ENCODE results near the gene CFAP100.

CFAP100 gene

DNA sequence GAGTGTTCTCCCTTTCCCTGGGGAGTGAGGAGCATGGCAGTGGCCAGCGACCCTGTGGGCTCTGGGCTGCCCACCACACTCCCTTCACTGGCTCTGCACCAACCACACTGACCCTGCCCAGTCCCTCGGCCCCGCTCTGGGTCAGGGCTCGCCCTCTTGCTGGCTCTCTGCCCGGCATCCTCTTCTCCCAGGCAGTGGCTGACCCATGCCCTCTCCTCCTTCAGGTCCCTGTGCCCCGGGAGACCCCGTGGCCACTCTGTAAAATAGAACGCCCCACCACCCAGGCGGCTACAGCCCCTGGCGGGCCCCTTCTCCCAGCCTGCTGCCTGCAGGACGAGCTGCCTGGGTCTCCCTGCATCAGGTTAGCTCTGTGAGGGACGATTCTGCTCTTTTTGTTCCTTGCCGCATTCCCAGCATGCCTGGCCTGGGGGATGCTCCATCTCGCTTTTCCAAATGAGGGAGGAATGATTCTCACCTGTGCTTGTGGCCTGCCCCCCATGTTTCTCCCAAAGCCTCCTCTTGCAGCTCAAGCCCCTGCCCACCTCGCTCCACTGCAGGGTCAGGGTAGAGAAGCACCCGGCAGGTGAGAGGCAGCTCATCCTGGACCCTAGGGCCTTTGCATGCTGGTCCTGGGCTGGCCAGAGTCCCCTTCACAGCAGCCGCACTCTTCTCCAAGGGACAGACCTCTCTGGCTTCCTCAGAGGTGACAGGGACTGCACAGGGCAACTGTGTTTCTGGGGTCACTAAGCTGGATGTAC lies 14.5 kb upstream of the CFAP100 start:
- TF ChIP-seq SUZ12 (IDR thresholded peaks at IDR 0.05; ENCODE audit: extremely low read depth, insufficient read depth, insufficient read length) (no peak), YY1 (IDR thresholded peaks at IDR 0.05; ENCODE audit: insufficient read depth, insufficient read length) (no peak), ZNF274 (IDR thresholded peaks at IDR 0.05; ENCODE audit: low read depth, low read length) (no peak)
- Histone ChIP-seq H3K27me3 (ENCODE audit: insufficient read depth, insufficient read length) (no peaks in the 10 kb centered on the region), H3K4me1 (ENCODE audit: insufficient read depth, insufficient read length) (peaks cover 6% of the 10 kb centered on the region), H3K9me3 (ENCODE audit: insufficient read depth, low read length) (peaks cover 8% of the 10 kb centered on the region; the same call in 1 of the 2 replicates), H3K36me3 (ENCODE audit: insufficient read depth, insufficient read length, low read length) (no peaks in the 10 kb centered on the region), H3K4me3 (ENCODE audit: insufficient read length, low read depth) (no peak overlapping the region), H3K9ac (ENCODE audit: insufficient read length, low read depth) (peak overlapping the region; percentile 3)
- no peak for DNase-seq (ENCODE audit: low read depth, low spot score)

DNA sequence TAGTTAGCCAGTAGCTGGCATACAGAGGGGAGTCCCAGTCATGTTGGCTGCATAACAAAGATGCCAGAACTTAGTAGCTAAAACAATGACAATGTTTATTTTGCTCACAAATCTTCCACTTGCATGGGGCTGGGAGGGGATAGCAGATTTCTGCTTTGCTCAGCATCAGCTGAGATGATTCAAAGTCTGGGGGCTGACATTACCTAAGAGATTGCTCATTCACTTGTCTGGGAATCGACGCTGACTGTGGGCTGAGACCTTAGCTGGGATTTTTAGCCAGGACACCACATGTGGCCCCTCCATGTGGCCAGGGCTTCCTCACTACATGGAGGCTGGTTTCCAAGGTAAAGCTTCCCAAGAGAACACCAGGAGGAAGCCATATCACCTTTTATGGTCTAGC lies 12.7 kb upstream of the CFAP100 start:
- H3K27me3 ChIP-seq (ENCODE audit: insufficient read depth, insufficient read length): no peaks in the 10 kb centered on the region
- no peak for TF ChIP-seq SUZ12 (IDR thresholded peaks at IDR 0.05; ENCODE audit: extremely low read depth, insufficient read depth, insufficient read length)
- TF ChIP-seq ZNF274 (IDR thresholded peaks at IDR 0.05; ENCODE audit: low read depth, low read length): no peak
- no peak for TF ChIP-seq YY1 (IDR thresholded peaks at IDR 0.05; ENCODE audit: insufficient read depth, insufficient read length)
- no peak overlapping the region for H3K4me3 ChIP-seq (ENCODE audit: insufficient read length, low read depth)

DNA sequence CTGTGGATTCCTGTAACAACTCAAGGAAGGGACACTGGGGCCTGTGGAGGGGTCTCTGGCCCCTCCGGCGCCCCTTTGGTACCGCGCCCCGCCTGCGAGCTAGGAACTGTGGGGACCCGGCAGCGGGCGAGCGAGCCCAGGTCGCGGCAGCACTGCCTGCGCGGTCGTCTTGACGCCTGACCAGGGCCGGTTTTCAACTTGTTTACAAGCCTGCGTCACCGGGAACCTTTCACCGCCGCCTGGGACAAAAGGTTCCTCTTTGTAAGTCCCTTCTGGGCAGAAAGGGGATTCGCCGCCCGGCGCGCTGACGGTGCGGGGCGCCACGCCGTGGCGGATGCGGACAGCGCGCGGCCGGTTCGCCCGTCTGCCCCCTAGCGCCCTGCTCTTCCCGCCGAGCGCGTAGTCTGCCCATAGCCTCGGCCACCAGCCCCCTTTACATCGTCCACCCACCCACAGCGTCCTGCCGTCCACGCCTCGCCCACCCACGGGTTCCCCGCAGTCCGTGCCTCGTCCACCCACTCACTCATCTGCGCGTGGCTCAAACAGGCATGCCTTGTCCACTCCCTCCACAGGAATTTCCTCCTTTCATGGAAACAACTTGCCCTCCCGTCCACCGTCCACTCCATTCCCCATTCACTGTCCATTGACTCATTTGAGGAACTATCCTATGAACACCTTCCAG lies 5.5 kb upstream of the CFAP100 start:
- peaks cover 4% of the 10 kb centered on the region for H3K4me1 ChIP-seq (ENCODE audit: insufficient read depth, insufficient read length)
- peak; percentile 92 for DNase-seq (ENCODE audit: low read depth, low spot score)
- TF ChIP-seq ZNF274 (IDR thresholded peaks at IDR 0.05; ENCODE audit: low read depth, low read length) (no peak), SUZ12 (IDR thresholded peaks at IDR 0.05; ENCODE audit: extremely low read depth, insufficient read depth, insufficient read length) (no peak), YY1 (IDR thresholded peaks at IDR 0.05; ENCODE audit: insufficient read depth, insufficient read length) (no peak)
- peak overlapping the region; percentile 39 for H3K9ac ChIP-seq (ENCODE audit: insufficient read length, low read depth)
- no peaks in the 10 kb centered on the region for H3K27me3 ChIP-seq (ENCODE audit: insufficient read depth, insufficient read length)
- no peaks in the 10 kb centered on the region for H3K36me3 ChIP-seq (ENCODE audit: insufficient read depth, insufficient read length, low read length)
- H3K4me3 ChIP-seq (ENCODE audit: insufficient read length, low read depth): no peak overlapping the region
- peaks cover 20% of the 10 kb centered on the region; the same call in 1 of the 2 replicates for H3K9me3 ChIP-seq (ENCODE audit: insufficient read depth, low read length)

More for the DNA sequence above, 12.7 kb upstream of the CFAP100 start:
- DNase-seq (ENCODE audit: low read depth, low spot score): no peak
- Histone ChIP-seq H3K9me3 (ENCODE audit: insufficient read depth, low read length) (peaks cover 8% of the 10 kb centered on the region; the same call in 1 of the 2 replicates), H3K9ac (ENCODE audit: insufficient read length, low read depth) (no peak overlapping the region), H3K36me3 (ENCODE audit: insufficient read depth, insufficient read length, low read length) (no peaks in the 10 kb centered on the region), H3K4me1 (ENCODE audit: insufficient read depth, insufficient read length) (peaks cover 6% of the 10 kb centered on the region)

DNA sequence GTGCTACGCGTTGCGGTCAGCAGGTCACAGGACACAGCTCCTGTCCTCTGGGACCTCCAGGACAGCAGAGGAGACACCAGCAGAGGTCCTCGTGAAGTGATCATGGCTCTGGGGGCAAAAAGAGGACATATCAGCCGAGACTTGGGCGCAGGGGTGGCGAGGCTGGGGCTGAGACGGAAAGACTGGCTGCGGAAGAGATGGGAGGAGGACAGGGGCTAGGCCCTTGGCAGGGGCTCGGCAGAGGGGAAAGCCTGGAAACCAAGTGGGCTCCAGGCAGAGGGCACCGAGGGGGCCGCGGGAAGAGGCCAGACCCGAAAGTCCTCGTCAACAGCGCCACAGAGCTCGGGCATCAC lies 4.9 kb upstream of the CFAP100 start:
- no peaks in the 10 kb centered on the region for H3K27me3 ChIP-seq (ENCODE audit: insufficient read depth, insufficient read length)
- peaks cover 20% of the 10 kb centered on the region; the same call in 1 of the 2 replicates for H3K9me3 ChIP-seq (ENCODE audit: insufficient read depth, low read length)
- H3K9ac ChIP-seq (ENCODE audit: insufficient read length, low read depth): peak overlapping the region; percentile 23
- TF ChIP-seq YY1 (IDR thresholded peaks at IDR 0.05; ENCODE audit: insufficient read depth, insufficient read length) (no peak), ZNF274 (IDR thresholded peaks at IDR 0.05; ENCODE audit: low read depth, low read length) (no peak), SUZ12 (IDR thresholded peaks at IDR 0.05; ENCODE audit: extremely low read depth, insufficient read depth, insufficient read length) (no peak)
- no peaks in the 10 kb centered on the region for H3K36me3 ChIP-seq (ENCODE audit: insufficient read depth, insufficient read length, low read length)
- DNase-seq (ENCODE audit: low read depth, low spot score): no peak
- no peak overlapping the region for H3K4me3 ChIP-seq (ENCODE audit: insufficient read length, low read depth)
- H3K4me1 ChIP-seq (ENCODE audit: insufficient read depth, insufficient read length): peaks cover 4% of the 10 kb centered on the region

DNA sequence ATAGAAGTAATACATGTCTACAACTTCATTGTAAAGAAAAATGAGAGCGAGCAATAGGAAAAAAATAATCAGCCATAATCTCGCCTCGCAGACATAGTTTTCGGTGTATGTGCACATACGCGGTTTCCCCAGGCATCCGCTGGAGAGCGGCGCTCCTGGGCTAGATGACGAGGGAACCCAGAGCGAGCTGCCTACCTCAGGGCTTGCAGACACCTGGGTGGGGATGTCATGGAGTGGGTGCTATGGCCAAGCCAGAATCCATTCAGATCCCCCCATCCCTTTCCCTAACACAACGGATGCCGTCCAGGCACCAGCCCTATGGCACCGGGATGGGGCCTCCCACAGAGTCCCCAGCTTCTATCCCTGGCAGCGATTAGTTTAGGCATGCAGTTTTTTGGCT lies 4.5 kb upstream of the CFAP100 start:
- Histone ChIP-seq H3K4me3 (ENCODE audit: insufficient read length, low read depth) (no peak overlapping the region), H3K36me3 (ENCODE audit: insufficient read depth, insufficient read length, low read length) (no peaks in the 10 kb centered on the region), H3K9ac (ENCODE audit: insufficient read length, low read depth) (no peak overlapping the region), H3K4me1 (ENCODE audit: insufficient read depth, insufficient read length) (peaks cover 4% of the 10 kb centered on the region), H3K27me3 (ENCODE audit: insufficient read depth, insufficient read length) (no peaks in the 10 kb centered on the region), H3K9me3 (ENCODE audit: insufficient read depth, low read length) (peaks cover 20% of the 10 kb centered on the region; the same call in 1 of the 2 replicates)
- TF ChIP-seq YY1 (IDR thresholded peaks at IDR 0.05; ENCODE audit: insufficient read depth, insufficient read length): no peak
- no peak for TF ChIP-seq ZNF274 (IDR thresholded peaks at IDR 0.05; ENCODE audit: low read depth, low read length)
- no peak for DNase-seq (ENCODE audit: low read depth, low spot score)

DNA sequence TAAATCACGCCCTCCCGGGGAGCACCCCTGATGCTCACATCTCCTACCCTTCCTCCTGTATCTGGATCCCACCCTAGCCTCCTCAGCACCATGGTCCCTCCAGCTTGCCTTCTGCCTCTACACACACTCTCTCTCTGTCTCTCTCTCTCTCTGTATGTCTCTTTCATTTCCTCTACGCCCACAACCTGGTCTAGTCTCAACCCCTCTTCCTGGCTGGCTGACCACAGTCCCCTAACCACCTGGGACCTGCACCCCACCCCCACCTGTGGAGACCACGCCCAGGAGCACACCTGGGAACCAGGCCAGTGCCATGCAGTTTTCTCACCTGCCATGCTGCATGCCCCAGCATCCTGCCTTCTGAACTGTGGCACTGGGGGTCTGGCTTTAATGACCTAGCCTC lies 4.0 kb upstream of the CFAP100 start:
- Histone ChIP-seq H3K4me3 (ENCODE audit: insufficient read length, low read depth) (no peak overlapping the region), H3K4me1 (ENCODE audit: insufficient read depth, insufficient read length) (peaks cover 4% of the 10 kb centered on the region), H3K9ac (ENCODE audit: insufficient read length, low read depth) (no peak overlapping the region), H3K36me3 (ENCODE audit: insufficient read depth, insufficient read length, low read length) (no peaks in the 10 kb centered on the region), H3K27me3 (ENCODE audit: insufficient read depth, insufficient read length) (no peaks in the 10 kb centered on the region), H3K9me3 (ENCODE audit: insufficient read depth, low read length) (peaks cover 20% of the 10 kb centered on the region; the same call in 1 of the 2 replicates)
- no peak for DNase-seq (ENCODE audit: low read depth, low spot score)
- TF ChIP-seq ZNF274 (IDR thresholded peaks at IDR 0.05; ENCODE audit: low read depth, low read length) (no peak), YY1 (IDR thresholded peaks at IDR 0.05; ENCODE audit: insufficient read depth, insufficient read length) (no peak), SUZ12 (IDR thresholded peaks at IDR 0.05; ENCODE audit: extremely low read depth, insufficient read depth, insufficient read length) (no peak)

DNA sequence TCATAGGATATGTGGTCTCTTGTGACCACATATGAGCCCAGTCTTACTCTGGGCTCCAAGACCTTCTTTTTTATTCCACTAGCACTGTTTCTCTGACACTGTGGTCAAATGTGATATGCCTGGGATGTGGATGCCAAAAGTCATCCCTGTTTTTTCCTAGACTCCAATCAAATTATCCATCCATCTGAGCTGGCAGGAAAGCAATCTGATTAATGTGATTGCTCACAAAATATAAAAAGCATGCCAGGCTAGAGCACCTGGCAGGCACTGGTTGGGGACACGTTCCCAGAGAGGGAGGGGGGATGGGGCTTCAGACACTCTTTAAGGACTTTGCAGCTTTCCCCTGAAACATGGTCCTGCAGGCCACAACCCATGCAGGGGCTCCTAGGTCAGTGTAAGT lies 3.1 kb upstream of the CFAP100 start:
- TF ChIP-seq SUZ12 (IDR thresholded peaks at IDR 0.05; ENCODE audit: extremely low read depth, insufficient read depth, insufficient read length) (no peak), YY1 (IDR thresholded peaks at IDR 0.05; ENCODE audit: insufficient read depth, insufficient read length) (no peak), ZNF274 (IDR thresholded peaks at IDR 0.05; ENCODE audit: low read depth, low read length) (no peak)
- H3K27me3 ChIP-seq (ENCODE audit: insufficient read depth, insufficient read length): no peaks in the 10 kb centered on the region
- H3K9me3 ChIP-seq (ENCODE audit: insufficient read depth, low read length): peaks cover 20% of the 10 kb centered on the region; the same call in 1 of the 2 replicates
- H3K36me3 ChIP-seq (ENCODE audit: insufficient read depth, insufficient read length, low read length): no peaks in the 10 kb centered on the region
- H3K4me3 ChIP-seq (ENCODE audit: insufficient read length, low read depth): no peak overlapping the region
- DNase-seq (ENCODE audit: low read depth, low spot score): no peak
- H3K4me1 ChIP-seq (ENCODE audit: insufficient read depth, insufficient read length): peaks cover 4% of the 10 kb centered on the region
- no peak overlapping the region for H3K9ac ChIP-seq (ENCODE audit: insufficient read length, low read depth)
